ENCODE results near the gene TLR4.
A peak's percentile ranks its signal among the peaks of the same experiment; 100 is the strongest.

The TLR4 gene

GRCh38 chr9:117715411-117715989, 11.3 kb downstream of the TLR4 start:
- DNase-seq: no peak

DNA sequence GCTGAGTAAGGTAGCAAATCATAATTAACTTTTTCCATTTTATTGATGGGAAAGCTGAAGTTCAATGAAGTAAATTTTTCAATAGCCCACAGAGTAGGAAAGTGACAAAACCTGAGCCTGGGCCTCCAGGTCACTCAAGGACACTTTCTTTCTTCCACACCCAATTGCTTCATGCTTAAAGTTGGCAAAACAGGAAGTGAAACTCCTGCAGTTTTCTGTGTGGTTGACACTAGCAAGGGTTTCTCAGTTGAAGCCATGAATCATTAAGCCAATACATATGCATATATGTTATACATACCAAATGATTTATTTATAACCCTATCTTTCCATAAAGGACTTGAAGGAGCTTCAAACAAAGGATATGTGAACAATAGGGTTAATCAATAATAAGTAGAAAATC, 13.9 kb downstream of the TLR4 start:
- peak; percentile 87 for DNase-seq

DNA sequence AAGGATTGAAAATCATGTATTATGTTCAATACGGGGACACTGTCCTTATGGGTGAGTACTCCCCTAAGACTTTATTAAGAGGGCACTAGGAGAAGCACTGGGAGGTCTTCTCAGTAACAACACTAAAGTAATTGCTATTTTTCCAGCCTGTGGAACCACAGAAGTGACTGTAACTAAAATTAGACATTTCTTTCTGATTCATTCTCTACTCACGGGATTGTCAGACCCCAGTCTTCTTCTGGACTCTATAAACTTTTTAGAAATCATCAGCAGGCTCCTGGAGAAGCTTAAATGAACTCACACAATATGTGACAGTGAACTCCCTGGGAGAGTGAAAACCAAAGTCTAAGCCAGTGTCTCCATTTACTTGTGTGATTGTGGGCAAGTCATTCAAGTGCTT, 14.5 kb downstream of the TLR4 start:
- DNase-seq: peak; percentile 56

GRCh38 chr9:117719161-117719920, 15.1 kb downstream of the TLR4 start:
- DNase-seq: peak; percentile 21

DNA sequence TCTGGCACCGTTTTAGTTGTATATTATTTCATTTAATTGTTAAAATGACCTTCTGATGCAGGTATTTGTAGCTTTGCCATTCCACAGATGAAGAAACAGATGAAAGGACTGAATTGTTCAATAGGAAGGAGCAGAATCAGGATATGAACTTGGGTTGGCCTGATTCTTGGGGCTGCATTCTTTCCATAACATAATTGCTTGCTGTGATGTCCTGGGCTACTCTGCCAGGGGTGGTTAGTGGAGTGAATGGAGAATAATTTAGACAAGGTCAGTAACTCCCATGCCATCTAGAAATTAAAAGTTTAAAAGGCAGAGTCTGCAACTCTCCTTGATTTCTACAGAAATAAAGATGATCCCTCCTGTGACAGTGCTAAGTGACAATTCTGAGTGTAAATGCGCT, 15.9 kb downstream of the TLR4 start:
- DNase-seq: no peak

GRCh38 chr9:117720555-117720954, 16.4 kb downstream of the TLR4 start:
- DNase-seq: no peak

DNA sequence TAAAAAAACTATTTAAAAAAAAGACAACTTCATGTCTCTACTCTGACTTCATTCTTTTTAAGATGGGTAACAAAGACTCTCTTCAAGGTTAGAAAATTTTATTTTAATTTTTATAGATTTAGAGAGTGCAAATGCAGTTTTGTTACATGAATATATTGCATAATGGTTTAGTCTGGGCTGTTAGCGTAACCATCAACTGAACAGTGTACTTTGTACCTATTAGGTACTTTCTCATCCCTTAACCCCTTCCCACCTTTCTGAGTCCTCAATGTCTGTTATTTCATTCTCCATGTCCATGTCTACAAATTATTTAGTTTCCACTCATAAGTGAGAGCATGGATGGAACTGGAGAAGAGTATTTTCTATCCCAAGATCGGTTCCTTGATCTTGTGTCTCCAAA, 16.8 kb downstream of the TLR4 start:
- DNase-seq: no peak

DNA sequence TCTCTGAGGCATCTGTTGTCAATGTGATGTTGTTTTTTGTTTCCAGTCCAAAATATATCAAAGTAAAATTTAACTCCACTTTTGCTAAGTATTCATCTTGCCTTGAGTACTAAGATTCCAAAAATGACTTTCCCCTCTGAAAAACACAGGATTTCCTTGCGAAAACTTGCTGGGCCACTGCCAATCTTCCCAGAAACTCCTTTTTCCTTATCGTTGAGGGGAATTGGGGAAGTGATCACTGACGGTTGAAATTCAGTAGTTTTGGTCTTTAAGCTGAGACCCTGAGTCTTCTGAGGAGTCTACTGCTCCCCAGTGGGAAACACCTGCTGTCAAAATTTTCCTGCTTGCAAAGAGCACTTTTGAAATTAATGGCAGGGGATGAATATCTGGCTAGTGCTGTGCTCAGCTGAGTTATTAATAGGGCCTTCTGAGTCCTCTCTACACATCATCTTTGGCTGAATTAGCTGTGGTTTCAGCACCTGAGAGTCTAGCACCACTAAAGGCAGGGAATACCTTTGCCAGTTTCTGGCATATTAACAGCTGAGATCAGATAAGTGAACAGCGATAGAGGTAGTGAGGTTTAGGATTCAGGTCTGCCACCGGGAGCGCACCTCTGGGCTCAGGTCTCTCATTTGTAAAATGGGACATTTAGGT, 18.0 kb downstream of the TLR4 start:
- no peak for DNase-seq

DNA sequence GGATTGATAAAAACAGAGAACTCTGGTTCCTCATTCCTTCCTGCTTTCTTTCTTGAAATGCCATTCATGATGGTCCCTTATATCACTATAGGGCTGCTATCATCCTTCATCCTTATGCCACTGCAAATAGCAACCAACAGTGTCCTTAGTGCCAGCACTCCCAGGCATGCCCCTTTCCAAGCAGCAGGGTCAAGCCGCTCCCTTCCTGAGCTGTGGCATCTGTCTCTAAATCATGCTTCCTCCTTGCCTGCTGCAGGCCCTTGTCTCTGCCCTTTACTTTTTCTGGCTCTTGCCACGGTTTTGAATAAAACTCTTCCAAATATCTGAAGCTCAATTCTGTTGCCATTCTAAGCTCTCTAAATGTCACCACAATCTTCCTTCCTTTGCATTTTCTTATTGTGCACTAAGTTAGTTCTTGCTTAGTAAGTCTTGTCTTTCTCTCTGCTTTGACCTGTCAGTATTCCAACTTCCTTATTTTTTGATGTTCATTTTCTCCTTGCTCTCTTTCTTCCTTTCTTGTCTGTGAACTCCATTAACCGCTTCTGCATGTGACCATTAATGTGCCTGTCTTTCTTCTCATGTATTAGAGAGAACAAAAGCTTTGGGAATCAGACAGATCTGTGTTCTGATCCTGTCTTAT, 19.9 kb downstream of the TLR4 start:
- DNase-seq: peak; percentile 39

- DNase-seq: peak; percentile 40
Measured at GRCh38 chr9:117725426-117725887, 21.3 kb downstream of the TLR4 start.

DNA sequence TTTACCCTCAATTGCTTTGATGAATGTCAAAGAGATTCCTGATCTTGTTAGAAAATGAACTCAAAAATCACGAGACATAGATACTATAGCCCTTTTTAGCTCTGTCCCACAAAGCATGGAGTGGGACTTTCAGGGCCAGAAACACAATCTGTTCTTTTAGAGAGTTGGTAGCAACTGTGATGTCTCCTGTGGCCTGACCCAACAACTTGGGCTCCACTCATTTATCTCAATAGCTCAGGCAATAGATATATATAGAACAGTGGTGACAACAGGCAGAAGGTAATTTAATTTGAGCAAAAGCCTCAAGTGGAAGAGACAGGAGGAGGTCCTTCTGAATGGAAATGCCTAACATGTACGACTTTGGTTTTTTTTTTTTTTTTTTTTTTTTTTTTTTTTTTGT, 25.2 kb downstream of the TLR4 start:
- DNase-seq: no peak

GRCh38 chr9:117732494-117732893, 28.3 kb downstream of the TLR4 start:
- DNase-seq: no peak

- no peak for DNase-seq
Measured at GRCh38 chr9:117733465-117733864, 29.3 kb downstream of the TLR4 start.

- DNase-seq: no peak
Measured at GRCh38 chr9:117734082-117734481, 29.9 kb downstream of the TLR4 start.

- DNase-seq: no peak
Measured at GRCh38 chr9:117734523-117735314, 30.5 kb downstream of the TLR4 start.

DNA sequence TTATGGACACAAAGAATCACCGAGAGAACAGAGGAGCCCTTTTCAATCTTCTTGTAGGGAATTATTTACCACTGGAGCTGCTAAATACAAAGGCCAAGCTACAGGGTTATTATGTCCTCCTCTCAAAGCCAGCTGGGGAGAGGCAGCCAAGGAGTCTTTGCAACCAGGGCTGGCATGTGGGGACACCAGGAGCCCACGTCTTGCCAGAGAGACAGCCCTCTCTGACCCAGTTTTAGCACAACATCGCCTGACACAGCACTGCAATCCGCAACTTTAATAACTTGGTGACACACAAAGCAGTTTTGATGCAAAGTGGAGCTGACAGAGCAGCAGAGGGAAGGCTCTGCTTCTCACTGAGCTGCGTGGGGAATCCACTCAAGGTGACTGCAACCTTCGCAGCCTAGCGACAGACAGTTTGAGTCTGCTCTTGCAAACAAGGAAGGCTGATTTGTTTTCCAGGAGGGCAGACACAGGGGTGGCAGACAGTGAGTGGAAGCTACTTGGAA, 33.6 kb downstream of the TLR4 start:
- DNase-seq: no peak

GRCh38 chr9:117739206-117739605, 35.0 kb downstream of the TLR4 start:
- DNase-seq: no peak

GRCh38 chr9:117739624-117740347, 35.6 kb downstream of the TLR4 start:
- DNase-seq: no peak

GRCh38 chr9:117742131-117742530, 37.9 kb downstream of the TLR4 start:
- no peak for DNase-seq

GRCh38 chr9:117744369-117744768, 40.2 kb downstream of the TLR4 start:
- DNase-seq: peak; percentile 9

- DNase-seq: no peak
Measured at GRCh38 chr9:117744856-117745389, 40.7 kb downstream of the TLR4 start.

GRCh38 chr9:117745598-117745997, 41.4 kb downstream of the TLR4 start:
- no peak for DNase-seq
